Epithelial cell of esophagus (primary cell): ENCODE measurements around the gene NGFR.

Experiments used
- DNase-seq: peaks from one replicate; pipeline ENCODE4 v3.0.0; 2010; ENCODE audit warnings: low read depth
- H3K4me3 ChIP-seq: 2 replicates; pipeline ENCODE4 v1.5.1; 2011; ENCODE audit warnings: mild to moderate bottlenecking, low read length, control low read depth
- TF ChIP-seq, protein P1 (sequence below): IDR thresholded peaks from 2 replicates; pipeline ENCODE4 v1.5.1; 2011; ENCODE audit warnings: low read depth, mild to moderate bottlenecking, low read length, control low read depth, inconsistent platforms; ENCODE audit not compliant: insufficient read depth; ENCODE audit errors: missing control alignments

Gene NGFR

DNA sequence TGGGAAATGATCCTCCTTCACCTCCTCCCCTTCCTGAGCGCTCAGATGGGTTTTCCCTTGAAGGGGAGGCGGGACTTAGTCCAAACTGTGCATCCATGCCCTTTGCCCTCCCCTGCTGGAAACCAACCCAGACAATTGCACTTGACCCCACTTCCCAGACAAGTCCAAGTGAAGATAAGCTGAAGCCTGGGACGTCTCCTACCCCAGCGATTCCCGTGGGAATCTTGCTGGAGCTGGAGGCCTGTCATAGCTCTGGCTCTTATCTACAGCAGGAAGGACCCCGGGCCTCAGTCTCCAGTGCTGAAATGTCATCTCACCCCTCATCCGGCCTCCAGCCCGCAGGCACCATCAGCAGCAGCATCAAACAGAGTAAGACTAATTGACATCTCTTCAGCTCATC is 6.5 kb upstream of the NGFR start:
- TF ChIP-seq, protein P1, sequence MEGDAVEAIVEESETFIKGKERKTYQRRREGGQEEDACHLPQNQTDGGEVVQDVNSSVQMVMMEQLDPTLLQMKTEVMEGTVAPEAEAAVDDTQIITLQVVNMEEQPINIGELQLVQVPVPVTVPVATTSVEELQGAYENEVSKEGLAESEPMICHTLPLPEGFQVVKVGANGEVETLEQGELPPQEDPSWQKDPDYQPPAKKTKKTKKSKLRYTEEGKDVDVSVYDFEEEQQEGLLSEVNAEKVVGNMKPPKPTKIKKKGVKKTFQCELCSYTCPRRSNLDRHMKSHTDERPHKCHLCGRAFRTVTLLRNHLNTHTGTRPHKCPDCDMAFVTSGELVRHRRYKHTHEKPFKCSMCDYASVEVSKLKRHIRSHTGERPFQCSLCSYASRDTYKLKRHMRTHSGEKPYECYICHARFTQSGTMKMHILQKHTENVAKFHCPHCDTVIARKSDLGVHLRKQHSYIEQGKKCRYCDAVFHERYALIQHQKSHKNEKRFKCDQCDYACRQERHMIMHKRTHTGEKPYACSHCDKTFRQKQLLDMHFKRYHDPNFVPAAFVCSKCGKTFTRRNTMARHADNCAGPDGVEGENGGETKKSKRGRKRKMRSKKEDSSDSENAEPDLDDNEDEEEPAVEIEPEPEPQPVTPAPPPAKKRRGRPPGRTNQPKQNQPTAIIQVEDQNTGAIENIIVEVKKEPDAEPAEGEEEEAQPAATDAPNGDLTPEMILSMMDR: no peak
- no peak overlapping the region for H3K4me3 ChIP-seq
- no peak for DNase-seq

DNA sequence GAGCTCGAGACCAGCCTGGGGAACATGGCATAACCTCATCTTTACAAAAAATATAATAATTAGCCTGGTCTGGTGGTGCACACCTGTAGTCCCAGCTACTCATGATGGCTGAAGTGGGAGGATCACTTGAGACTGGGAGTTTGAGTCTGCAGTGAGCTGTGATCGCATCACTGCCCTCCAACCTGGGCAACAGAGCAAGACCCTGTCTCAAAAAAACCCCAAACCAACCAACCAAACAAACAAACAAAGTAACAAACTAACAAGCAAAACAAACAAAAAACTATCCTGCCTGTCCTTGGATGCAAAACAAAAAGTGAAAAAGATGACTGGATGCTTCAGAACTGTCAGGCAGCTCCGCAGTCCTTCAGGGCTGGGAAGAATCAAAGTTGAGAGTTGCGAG is 5.7 kb upstream of the NGFR start:
- no peak for DNase-seq
- TF ChIP-seq, protein P1: no peak

DNA sequence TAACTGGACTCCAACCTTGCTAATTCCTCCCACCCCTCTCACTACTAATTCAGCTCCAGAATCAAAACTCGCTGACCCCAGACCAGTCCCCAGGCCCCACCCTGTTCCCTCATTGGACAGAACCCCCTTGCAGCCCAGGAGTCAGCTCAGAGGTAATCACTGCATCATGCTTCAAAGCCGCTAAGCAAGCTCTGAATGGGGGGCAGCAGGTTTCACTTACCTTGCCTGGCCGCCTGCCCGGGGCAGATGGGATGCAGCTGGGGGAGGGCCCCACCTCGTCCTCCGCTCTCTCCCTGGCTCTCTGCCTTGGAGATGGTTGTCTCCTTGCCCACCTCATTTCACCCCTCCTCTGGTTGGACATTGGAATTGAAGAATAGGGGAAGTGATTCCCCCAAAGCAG is 4.8 kb upstream of the NGFR start:
- no peak for DNase-seq
- H3K4me3 ChIP-seq: no peak overlapping the region
- TF ChIP-seq, protein P1: no peak

More for the DNA sequence above, 5.7 kb upstream of the NGFR start:
- H3K4me3 ChIP-seq: no peak overlapping the region

DNA sequence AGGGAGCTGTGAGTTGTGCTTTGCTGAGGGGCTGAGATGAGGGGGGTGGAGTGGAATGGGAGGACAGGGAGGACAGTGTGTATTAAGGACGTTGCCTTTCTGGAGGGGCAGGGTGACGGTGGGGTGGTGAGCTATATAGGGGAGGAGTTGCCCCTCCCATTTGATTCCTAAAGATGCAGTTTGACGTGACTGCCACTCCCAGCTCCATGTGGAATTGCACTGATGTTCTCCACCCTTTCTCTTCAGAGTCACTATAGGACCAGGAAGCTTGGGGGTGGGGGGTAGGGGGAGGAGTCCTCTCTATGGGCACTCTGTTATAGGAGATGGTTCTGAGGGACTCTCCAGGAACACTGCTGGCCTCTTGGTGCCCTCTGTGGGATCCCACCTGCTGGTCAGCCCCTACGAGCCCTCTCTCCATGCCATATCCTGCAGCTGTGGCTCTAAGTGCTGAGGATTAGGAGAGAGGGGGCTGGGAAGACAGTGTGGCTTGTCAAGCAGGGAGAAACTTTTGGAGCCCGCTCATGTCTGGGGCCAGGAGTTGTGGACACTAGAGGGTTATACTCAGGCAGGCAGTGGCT is 3.8 kb upstream of the NGFR start:
- DNase-seq: no peak
- TF ChIP-seq, protein P1: no peak
- H3K4me3 ChIP-seq: no peak overlapping the region

DNA sequence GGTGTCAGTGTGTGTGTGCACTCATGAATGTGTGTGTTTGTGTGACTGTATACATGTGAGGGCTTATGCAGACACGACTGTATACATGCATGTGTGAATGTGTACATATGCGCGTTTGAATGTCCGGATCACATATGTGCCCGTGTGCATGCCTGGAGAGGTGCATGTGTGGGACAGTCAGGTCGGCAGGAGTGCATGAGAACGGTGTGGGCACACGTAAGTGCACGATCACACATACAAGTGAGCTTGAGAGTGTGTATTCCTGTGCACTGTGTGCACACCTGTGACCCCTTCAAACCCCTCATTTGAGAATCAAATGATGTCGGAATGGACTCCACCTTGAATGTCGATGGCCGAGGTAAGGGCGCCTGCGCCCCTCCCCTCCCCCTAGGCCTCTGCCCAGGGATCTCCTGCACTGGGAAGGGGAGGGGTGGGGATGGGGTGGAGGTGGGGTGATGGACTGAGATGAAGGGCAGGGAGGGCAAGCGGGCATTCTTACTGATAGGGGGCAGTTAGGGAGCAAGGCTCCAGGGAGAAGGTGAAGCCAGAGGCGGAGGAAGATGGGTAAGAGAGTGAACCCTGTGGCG is 601 bp upstream of the NGFR start:
- H3K4me3 ChIP-seq: no peak overlapping the region
- TF ChIP-seq, protein P1: no peak
- no peak for DNase-seq

DNA sequence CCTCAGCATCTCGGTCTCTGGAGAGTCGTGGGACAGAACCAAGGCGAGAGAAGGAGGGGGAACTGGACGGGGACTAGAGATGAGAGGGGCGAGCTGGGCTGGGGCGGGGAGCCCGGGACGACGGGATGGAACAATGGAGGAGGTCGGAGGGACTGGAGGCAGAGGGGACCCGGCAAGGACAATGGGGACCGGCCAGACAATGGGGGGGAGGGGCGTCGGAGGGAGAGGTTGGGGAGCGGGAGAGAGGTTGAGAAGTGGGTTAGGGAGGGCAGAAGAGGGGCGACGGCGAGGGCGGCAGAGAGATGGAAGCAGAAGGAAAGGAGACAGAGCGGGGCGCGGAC is 719 bp downstream of the NGFR start:
- TF ChIP-seq, protein P1: no peak
- no peak for DNase-seq
- H3K4me3 ChIP-seq: peak overlapping the region; percentile 22

DNA sequence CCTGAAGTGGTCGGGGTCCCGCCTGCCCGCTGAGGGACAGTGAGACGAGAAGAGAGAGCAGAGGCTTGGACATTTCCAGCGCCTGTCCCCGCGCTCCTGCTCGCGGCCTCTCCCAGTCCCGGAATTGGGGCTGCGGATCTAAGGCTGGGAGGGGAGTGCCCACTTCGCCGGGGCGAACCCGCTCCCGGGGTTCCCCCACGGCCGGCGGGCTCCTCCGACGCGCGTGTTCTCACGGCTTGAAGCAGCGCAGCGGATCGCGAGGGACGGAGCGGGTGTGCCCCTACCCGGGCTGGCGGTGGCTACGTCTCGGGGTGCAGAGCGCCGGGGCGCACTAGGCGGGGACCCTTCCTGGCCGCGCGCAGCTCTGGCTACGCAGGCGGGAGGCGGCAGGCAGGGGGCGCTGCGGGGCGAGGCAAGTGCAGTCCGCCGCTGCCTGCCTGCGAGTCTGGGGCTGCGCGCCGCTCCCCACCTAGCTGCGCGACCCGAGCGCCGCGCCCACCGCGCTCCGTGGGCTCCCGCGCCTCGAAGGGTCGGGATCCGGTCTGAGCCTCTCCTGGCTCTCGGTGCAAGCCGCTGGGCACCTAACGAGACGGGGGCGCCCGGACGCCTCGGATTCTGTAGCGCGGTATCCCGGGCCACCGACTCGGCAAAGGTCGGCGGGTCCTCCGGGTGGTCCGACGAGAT is 1.2 kb downstream of the NGFR start:
- peak; percentile 69 for DNase-seq
- peak overlapping the region; percentile 35 for H3K4me3 ChIP-seq
- TF ChIP-seq, protein P1: peak; percentile 40
